Measurements from ENCODE around the gene GGT6.

- TF ChIP-seq CTCF (IDR thresholded peaks at IDR 0.05) (no peak), POLR2A (IDR thresholded peaks at IDR 0.05) (no peak)
Observed at GRCh38 chr17:4598776-4599504, 38.6 kb upstream of the GGT6 start.
